ENCODE measurements around the gene SCYGR1.

Gene SCYGR1

GRCh38 chr2:227411320-227411989 is 23.7 kb upstream of the SCYGR1 start:
- DNase-seq (ENCODE audit: low spot score in 2 of 2) (peak in 1 of 2 donors; percentile 65), ATAC-seq (peak; percentile 90)
- H3K27ac Mint-ChIP-seq: peak overlapping the region; percentile 80
- H3K36me3 Mint-ChIP-seq: no peaks in the 10 kb centered on the region
- H3K4me1 Mint-ChIP-seq: peaks cover 39% of the 10 kb centered on the region
- H3K4me3 Mint-ChIP-seq: peak overlapping the region; percentile 29
- no peaks in the 10 kb centered on the region for H3K9me3 Mint-ChIP-seq

GRCh38 chr2:227410191-227410590 is 22.4 kb upstream of the SCYGR1 start:
- Mint-ChIP-seq H3K4me1 (peaks cover 44% of the 10 kb centered on the region), H3K27ac (no peak overlapping the region), H3K36me3 (no peaks in the 10 kb centered on the region)

DNA sequence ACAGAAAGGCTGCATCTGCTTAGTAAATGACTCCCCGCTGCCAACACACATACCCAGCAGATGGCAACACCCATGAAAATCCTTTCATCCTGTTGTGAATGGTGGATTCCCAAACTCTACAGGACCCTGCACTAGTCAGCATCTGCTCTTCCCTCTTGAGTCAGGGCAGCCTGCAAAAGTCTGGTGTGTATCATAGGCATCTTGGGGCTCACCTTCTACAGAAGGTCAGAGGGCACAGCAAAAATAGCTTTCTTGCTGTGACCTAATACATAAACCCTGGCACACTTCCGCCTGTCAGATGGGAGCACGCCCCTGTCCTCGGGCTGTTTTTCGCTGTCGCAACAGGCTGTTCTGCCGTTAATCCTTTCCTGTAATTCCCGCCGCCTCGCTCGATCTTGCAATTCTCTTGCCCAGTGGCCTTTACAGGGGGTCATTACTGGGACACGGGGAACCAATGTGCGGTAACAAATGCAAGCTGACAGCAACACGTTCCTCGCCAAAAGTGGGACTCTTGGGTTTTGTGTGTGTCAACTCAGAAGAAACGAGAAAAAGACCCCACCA is 19.9 kb upstream of the SCYGR1 start:
- Mint-ChIP-seq H3K4me3 (no peak overlapping the region), H3K27ac (no peak overlapping the region), H3K36me3 (no peaks in the 10 kb centered on the region), H3K9me3 (no peaks in the 10 kb centered on the region), H3K4me1 (peaks cover 35% of the 10 kb centered on the region)
- ATAC-seq (no peak), DNase-seq (ENCODE audit: low spot score in 2 of 2) (no peak)

More at GRCh38 chr2:227410191-227410590, 22.4 kb upstream of the SCYGR1 start:
- ATAC-seq (no peak), DNase-seq (ENCODE audit: low spot score in 2 of 2) (no peak)
- no peaks in the 10 kb centered on the region for H3K9me3 Mint-ChIP-seq
- no peak overlapping the region for H3K4me3 Mint-ChIP-seq

GRCh38 chr2:227406177-227407031 is 18.7 kb upstream of the SCYGR1 start:
- Mint-ChIP-seq H3K27ac (no peak overlapping the region), H3K9me3 (no peaks in the 10 kb centered on the region), H3K4me1 (peaks cover 22% of the 10 kb centered on the region), H3K4me3 (no peak overlapping the region), H3K36me3 (no peaks in the 10 kb centered on the region)
- ATAC-seq (no peak), DNase-seq (ENCODE audit: low spot score in 2 of 2) (no peak)

DNA sequence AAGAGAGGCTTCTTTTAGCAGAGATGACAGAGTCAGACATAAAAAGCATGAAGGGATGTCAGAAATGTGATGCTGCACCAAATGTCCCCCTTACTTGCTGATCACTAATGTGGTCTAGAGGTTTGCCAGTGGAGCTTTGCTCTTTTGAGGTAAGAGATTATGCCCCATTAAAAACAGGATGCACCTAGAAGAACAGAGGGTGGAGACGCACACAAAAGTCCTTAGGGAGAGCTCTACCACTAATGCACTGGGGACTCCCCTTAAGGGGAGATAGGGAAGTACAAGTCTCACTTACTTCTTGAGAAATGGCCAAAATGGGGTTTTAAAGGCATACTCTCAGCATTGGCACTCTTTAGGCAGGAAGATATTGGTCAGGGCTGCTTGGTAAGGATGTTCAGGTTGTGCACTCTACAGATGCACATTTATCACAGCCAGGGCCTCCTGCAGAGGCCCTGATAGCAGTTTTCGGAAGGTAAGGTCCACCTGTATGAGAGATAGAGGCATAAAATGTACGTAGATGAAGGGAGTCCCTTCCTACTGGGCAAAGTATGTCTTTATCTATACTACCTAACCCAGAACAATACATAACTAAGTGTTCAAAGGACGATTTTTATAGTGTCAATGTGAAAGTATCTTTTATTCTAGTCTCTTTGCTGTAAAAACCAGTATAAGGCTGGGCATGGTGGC is 17.0 kb upstream of the SCYGR1 start:
- no peak overlapping the region for H3K4me3 Mint-ChIP-seq
- H3K9me3 Mint-ChIP-seq: no peaks in the 10 kb centered on the region
- no peak overlapping the region for H3K27ac Mint-ChIP-seq
- peaks cover 14% of the 10 kb centered on the region for H3K4me1 Mint-ChIP-seq
- ATAC-seq: no peak
- H3K36me3 Mint-ChIP-seq: no peaks in the 10 kb centered on the region
- DNase-seq (ENCODE audit: low spot score in 2 of 2): no peak

- ATAC-seq (no peak), DNase-seq (ENCODE audit: low spot score in 2 of 2) (no peak)
- Mint-ChIP-seq H3K4me3 (no peak overlapping the region), H3K9me3 (no peaks in the 10 kb centered on the region), H3K27ac (no peak overlapping the region), H3K4me1 (peaks cover 14% of the 10 kb centered on the region), H3K36me3 (no peaks in the 10 kb centered on the region)
These were observed 15.2 kb upstream of the SCYGR1 start for GRCh38 chr2:227402959-227403358.

- no peak overlapping the region for H3K27ac Mint-ChIP-seq
- DNase-seq (ENCODE audit: low spot score in 2 of 2) (no peak), ATAC-seq (no peak)
- H3K4me1 Mint-ChIP-seq: peaks cover 14% of the 10 kb centered on the region
- H3K4me3 Mint-ChIP-seq: no peak overlapping the region
- no peaks in the 10 kb centered on the region for H3K36me3 Mint-ChIP-seq
- H3K9me3 Mint-ChIP-seq: no peaks in the 10 kb centered on the region
These were observed 14.6 kb upstream of the SCYGR1 start for GRCh38 chr2:227402321-227402720.

DNA sequence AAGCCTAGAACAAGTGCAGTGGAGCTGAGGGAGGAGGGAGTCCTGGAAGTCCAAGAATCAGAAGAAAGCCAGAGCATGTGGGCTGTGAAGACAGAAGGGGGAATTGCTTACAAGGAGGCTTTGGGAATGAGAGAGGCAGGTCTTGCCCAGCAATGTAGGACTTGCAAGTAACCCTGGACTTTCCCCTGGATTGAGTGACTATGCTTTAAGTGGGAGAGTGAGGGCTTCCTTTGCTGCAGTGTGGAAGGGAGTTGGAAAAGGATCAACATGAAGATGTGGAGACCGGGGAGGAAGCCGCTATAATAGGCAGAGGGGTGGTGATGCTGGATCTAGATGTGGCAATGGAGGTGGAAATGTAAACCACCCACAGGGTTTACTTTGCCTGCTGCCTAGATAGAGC is 13.8 kb upstream of the SCYGR1 start:
- Mint-ChIP-seq H3K4me3 (no peak overlapping the region), H3K27ac (no peak overlapping the region), H3K4me1 (peaks cover 12% of the 10 kb centered on the region), H3K9me3 (no peaks in the 10 kb centered on the region), H3K36me3 (no peaks in the 10 kb centered on the region)
- no peak for DNase-seq (ENCODE audit: low spot score in 2 of 2)
- no peak for ATAC-seq

DNA sequence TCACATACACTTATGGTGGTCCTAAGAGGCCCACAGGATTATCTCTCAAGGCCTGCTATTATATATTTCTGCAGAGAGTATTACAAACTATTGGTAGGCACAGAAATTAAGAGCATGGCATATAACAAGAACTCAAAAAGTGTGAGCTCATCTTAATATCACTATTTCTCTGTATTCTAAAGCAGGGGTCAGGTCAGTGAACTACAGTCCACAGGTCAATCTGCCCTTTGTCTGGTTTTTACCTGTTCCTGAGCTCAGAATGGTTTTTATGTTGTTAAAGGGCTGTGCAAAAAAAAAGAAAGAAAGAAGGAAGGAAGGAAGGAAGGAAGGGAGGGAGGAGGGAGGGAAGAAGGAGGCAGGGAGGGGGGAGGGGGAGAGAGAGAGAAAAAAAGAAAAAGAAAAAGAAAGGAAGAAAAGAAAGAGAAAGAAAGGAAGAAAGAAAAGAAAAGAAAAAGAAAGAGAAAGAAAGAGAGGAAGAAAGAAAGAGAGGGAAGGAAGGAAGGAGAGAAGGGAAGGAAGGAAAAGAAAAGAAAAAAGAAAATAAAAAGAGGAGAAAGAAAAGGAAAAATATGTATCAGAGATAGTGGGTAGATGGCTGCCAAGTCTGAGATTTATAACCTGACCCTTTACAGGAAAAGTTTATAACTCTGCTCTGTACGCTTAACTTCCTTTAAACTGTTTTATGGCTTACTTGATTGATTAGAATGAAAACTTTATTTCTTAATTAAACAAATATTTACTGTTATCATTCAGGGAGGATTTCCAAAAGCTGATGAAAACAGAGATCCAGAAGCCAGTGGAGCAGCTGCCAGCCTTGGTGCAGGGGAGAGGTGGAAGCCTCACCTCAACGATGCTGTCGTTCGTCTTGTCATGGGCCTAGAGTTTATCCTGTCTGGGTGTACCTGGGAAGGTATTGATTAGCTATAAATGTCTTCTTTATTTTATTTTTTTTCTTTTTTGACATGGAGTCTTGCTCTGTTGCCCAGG is 11.2 kb upstream of the SCYGR1 start:
- no peak for ATAC-seq
- Mint-ChIP-seq H3K27ac (no peak overlapping the region), H3K9me3 (no peaks in the 10 kb centered on the region), H3K4me1 (no peaks in the 10 kb centered on the region), H3K4me3 (no peak overlapping the region), H3K36me3 (no peaks in the 10 kb centered on the region)
- no peak for DNase-seq (ENCODE audit: low spot score in 2 of 2)

DNA sequence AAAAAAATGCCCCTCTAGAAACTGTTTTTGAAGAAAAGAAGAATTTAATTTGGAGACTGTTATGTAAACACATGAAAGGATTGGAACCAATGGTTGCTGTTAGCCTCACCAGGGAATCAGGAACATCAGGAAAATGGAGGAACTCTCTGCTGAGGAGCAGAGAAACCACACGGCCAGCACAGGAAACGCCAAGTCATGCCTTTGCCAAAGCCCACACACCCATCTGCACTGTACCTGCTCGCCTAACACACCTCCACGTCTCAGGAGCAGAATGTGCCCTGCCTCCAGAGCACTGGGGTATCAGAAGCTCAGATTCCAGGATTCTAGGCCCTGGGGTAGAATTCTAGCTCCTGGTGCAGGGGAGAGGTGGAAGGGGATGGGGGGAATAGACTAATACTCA is 9.8 kb upstream of the SCYGR1 start:
- no peak for ATAC-seq

DNA sequence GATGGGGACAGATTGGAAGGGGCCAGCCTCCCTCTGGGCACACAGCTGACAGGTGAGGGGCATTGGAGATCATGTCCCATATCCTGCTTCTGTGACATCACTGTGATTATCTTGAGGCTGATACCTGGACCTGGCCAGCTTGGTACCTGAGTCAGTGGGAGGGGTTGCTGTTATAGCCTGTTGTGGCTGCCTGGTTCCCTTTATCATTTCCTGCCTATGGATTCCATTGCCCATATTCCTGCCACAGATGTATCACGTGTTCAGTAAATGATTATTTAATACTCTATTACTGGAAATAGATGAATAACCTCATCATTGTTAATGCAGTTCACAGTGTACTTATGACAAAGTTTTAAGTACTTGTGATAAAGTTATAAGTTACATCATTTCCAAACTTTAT is 7.8 kb upstream of the SCYGR1 start:
- no peak for DNase-seq (ENCODE audit: low spot score in 2 of 2)
- Mint-ChIP-seq H3K4me1 (no peaks in the 10 kb centered on the region), H3K36me3 (no peaks in the 10 kb centered on the region), H3K9me3 (no peaks in the 10 kb centered on the region), H3K4me3 (no peak overlapping the region), H3K27ac (no peak overlapping the region)
- no peak for ATAC-seq

More for the DNA sequence above, 9.8 kb upstream of the SCYGR1 start:
- H3K4me3 Mint-ChIP-seq: no peak overlapping the region
- no peak for DNase-seq (ENCODE audit: low spot score in 2 of 2)
- no peaks in the 10 kb centered on the region for H3K9me3 Mint-ChIP-seq
- no peaks in the 10 kb centered on the region for H3K4me1 Mint-ChIP-seq
- no peak overlapping the region for H3K27ac Mint-ChIP-seq
- H3K36me3 Mint-ChIP-seq: no peaks in the 10 kb centered on the region

DNA sequence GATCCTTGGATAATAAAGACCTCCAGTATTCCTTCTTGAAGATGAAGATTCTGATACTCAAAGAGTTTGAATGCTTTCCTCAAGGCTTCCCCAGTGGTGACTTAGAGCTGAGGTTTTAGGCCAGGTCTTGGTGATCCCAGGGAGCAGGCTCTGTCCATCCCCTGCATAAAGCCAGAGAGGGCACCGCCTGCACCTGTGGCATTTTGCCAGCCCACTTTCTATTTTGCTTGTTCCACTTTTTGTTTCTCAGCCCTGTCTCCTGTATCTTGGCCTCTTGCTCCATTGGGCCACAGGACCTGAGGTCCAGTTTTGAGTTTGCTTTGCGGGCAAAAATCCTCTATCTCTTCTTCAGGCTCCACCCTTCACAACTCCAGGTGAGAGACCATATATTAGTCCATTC is 6.7 kb upstream of the SCYGR1 start:
- DNase-seq (ENCODE audit: low spot score in 2 of 2): no peak
- no peak overlapping the region for H3K4me3 Mint-ChIP-seq
- H3K27ac Mint-ChIP-seq: no peak overlapping the region
- no peaks in the 10 kb centered on the region for H3K36me3 Mint-ChIP-seq
- ATAC-seq: no peak
- H3K9me3 Mint-ChIP-seq: no peaks in the 10 kb centered on the region
- no peaks in the 10 kb centered on the region for H3K4me1 Mint-ChIP-seq

DNA sequence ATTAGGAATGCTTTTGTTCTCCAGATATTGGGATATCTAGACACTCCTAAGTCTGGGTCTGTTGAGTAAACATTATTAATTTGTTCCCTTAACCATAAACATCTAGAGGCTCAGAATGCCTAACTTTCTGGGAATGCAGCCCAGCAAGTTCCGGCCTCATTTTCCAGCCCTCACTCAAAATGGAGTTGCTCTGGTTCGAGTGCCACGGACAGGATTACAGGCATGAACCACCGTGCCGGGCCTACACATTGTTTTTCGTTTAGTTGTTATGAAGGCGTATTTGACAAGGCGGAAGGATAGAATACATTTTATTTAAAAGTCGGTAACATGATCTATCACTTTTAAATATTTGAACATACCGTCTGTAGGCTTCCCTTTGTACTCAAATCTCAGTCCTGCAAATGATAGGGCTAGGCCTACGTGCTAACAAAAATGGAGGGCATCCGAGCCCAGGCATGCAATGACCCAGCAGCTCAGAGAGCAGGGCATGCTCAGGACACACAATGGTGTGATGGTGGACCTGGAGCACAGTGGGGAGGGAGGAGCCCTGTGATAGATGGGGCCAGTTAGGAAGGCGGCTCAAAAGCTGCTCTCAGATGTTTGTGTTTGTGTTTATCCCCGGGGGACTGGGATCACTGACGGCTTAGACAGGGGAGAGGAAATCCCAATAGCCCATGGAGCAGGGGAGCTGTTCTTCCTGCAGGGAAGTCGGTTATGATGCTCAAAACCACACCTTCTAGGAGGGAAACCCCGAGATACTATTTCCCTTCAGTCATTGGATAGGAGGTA is 2.9 kb upstream of the SCYGR1 start:
- H3K36me3 Mint-ChIP-seq: no peaks in the 10 kb centered on the region
- H3K27ac Mint-ChIP-seq: no peak overlapping the region
- no peaks in the 10 kb centered on the region for H3K9me3 Mint-ChIP-seq
- DNase-seq (ENCODE audit: low spot score in 2 of 2) (no peak), ATAC-seq (no peak)
- H3K4me1 Mint-ChIP-seq: peaks cover 7% of the 10 kb centered on the region
- no peak overlapping the region for H3K4me3 Mint-ChIP-seq

DNA sequence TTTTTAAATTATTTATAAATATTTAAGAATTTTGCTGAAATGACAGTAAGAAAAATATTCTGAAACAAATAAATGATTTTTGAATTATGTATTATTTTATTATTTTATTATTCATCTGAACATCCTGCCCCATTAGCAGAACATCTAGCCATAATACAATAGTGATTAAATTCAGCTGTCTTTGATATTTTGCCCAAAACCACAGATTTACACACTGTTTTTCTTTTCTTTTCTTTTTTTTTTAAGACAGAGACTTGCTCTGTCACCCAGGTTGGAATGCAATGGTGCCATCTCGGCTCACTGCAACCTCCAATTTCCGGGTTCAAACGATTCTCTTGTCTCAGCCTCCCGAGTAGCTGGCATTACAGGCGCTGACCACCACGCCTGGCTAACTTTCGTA is 1.9 kb upstream of the SCYGR1 start:
- no peak overlapping the region for H3K4me3 Mint-ChIP-seq
- H3K9me3 Mint-ChIP-seq: no peaks in the 10 kb centered on the region
- peaks cover 7% of the 10 kb centered on the region for H3K4me1 Mint-ChIP-seq
- no peak overlapping the region for H3K27ac Mint-ChIP-seq
- no peak for ATAC-seq
- no peaks in the 10 kb centered on the region for H3K36me3 Mint-ChIP-seq
- no peak for DNase-seq (ENCODE audit: low spot score in 2 of 2)
